ENCODE measurements around the gene R3HDM2.
A peak's percentile ranks its signal among the peaks of the same experiment; 100 is the strongest.

Gene R3HDM2

DNA sequence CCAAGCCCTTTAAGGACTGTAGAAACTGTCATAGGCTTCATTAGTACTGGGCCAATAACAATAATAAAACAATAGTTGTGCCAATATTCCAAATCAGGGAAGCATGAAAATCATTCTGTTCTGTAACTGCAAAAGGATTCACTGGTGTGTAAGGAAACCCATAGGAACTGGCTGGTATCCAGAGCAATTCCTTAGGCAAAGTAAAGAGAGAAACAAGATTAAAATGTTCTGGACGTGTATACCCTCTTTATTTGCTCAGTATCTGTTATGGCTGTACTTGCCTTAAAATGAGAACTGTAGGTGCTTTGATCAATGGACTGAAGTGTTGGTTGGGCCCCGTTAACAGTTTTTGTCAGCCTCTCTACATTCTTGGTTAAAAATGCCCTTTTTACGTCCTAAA lies 107.4 kb downstream of the R3HDM2 start:
- Histone ChIP-seq H2AK5ac (ENCODE audit: low read length, severe bottlenecking) (no peak overlapping the region), H3K18ac (ENCODE audit: low read depth in 1 of 2, low read length in 2 of 2) (no peak overlapping the region), H3K27me3 (ENCODE audit: control insufficient read depth in 1 of 2, insufficient read depth in 1 of 2, low read length in 2 of 2) (no peaks in the 10 kb centered on the region), H3K4me1 (ENCODE audit: control insufficient read depth, insufficient read depth, low read depth, low read length) (no peaks in the 10 kb centered on the region), H2BK5ac (ENCODE audit: low read depth, low read length, poor library complexity, severe bottlenecking) (no peak overlapping the region), H3K23ac (ENCODE audit: low read length in 2 of 2) (no peak overlapping the region), H2BK15ac (ENCODE audit: low read depth, poor library complexity, severe bottlenecking) (no peak overlapping the region), H3K9ac (ENCODE audit: low read length) (no peak overlapping the region), H4K91ac (ENCODE audit: low read length) (no peak overlapping the region), H3K9me3 (ENCODE audit: control insufficient read depth, low read length) (no peaks in the 10 kb centered on the region), H3K4me2 (ENCODE audit: low read length, poor library complexity, severe bottlenecking) (no peak overlapping the region), H3K14ac (ENCODE audit: low read length in 2 of 2) (no peak overlapping the region), H2BK12ac (ENCODE audit: low read length in 2 of 2) (no peak overlapping the region), H4K8ac (ENCODE audit: low read length) (no peak overlapping the region), H3K4me3 (ENCODE audit: insufficient read depth in 1 of 2, low read depth in 1 of 2, low read length in 2 of 2) (no peak overlapping the region), H2AFZ (ENCODE audit: low read depth, low read length) (no peak overlapping the region), H3K27ac (ENCODE audit: low read length, poor library complexity, severe bottlenecking) (no peak overlapping the region), H2BK120ac (ENCODE audit: low read depth, low read length) (no peak overlapping the region), H3K79me1 (replicated peaks; ENCODE audit: low read length, poor library complexity, severe bottlenecking) (peaks cover 3% of the 10 kb centered on the region), H3K4ac (ENCODE audit: low read depth in 1 of 2, low read length in 2 of 2) (no peak overlapping the region), H3K36me3 (ENCODE audit: control insufficient read depth in 1 of 2, insufficient read depth in 2 of 2, low read depth in 1 of 2, low read length in 2 of 2) (peaks cover 0 to 14% of the 10 kb centered on the region in 2 experiments)
- no peak for DNase-seq
- WGBS: 74% methylated on average over 3 of the region's 3 CpGs

DNA sequence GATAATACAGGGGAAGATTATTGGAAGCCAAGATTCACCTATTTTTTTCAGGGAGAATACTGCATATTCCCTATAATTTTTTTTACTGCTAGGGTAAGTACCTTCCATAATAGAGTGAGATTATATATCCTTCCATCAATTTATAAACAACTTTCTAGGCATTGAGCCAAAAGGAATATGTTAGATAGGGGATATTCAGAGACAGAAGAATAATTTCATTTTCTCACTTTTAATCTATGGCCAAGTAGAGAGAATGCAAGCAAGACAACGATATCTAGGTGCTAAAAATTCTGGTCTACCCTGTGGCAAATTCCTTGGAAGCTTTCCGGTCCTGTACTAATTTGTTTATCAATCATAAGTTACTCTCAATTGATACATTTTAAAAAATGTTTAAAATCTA lies 110.2 kb downstream of the R3HDM2 start:
- Histone ChIP-seq H3K4me3 (ENCODE audit: insufficient read depth in 1 of 2, low read depth in 1 of 2, low read length in 2 of 2) (no peak overlapping the region), H4K8ac (ENCODE audit: low read length) (no peak overlapping the region), H4K91ac (ENCODE audit: low read length) (no peak overlapping the region), H3K27me3 (ENCODE audit: control insufficient read depth in 1 of 2, insufficient read depth in 1 of 2, low read length in 2 of 2) (no peaks in the 10 kb centered on the region), H3K36me3 (ENCODE audit: control insufficient read depth in 1 of 2, insufficient read depth in 2 of 2, low read depth in 1 of 2, low read length in 2 of 2) (no peaks in the 10 kb centered on the region), H3K4me1 (ENCODE audit: control insufficient read depth, insufficient read depth, low read depth, low read length) (no peaks in the 10 kb centered on the region), H3K9ac (ENCODE audit: low read length) (no peak overlapping the region), H2AFZ (ENCODE audit: low read depth, low read length) (no peak overlapping the region), H3K4ac (ENCODE audit: low read depth in 1 of 2, low read length in 2 of 2) (no peak overlapping the region), H3K27ac (ENCODE audit: low read length, poor library complexity, severe bottlenecking) (no peak overlapping the region), H2AK5ac (ENCODE audit: low read length, severe bottlenecking) (no peak overlapping the region), H3K18ac (ENCODE audit: low read depth in 1 of 2, low read length in 2 of 2) (no peak overlapping the region), H2BK12ac (ENCODE audit: low read length in 2 of 2) (no peak overlapping the region), H3K23ac (ENCODE audit: low read length in 2 of 2) (no peak overlapping the region), H2BK120ac (ENCODE audit: low read depth, low read length) (no peak overlapping the region), H3K4me2 (ENCODE audit: low read length, poor library complexity, severe bottlenecking) (no peak overlapping the region), H3K14ac (ENCODE audit: low read length in 2 of 2) (no peak overlapping the region), H3K79me1 (replicated peaks; ENCODE audit: low read length, poor library complexity, severe bottlenecking) (peaks cover 2% of the 10 kb centered on the region), H2BK15ac (ENCODE audit: low read depth, poor library complexity, severe bottlenecking) (no peak overlapping the region), H3K9me3 (ENCODE audit: control insufficient read depth, low read length) (no peaks in the 10 kb centered on the region), H2BK5ac (ENCODE audit: low read depth, low read length, poor library complexity, severe bottlenecking) (no peak overlapping the region)
- no peak for DNase-seq
- 86% methylated on average over 1 of the region's 2 CpGs for WGBS

DNA sequence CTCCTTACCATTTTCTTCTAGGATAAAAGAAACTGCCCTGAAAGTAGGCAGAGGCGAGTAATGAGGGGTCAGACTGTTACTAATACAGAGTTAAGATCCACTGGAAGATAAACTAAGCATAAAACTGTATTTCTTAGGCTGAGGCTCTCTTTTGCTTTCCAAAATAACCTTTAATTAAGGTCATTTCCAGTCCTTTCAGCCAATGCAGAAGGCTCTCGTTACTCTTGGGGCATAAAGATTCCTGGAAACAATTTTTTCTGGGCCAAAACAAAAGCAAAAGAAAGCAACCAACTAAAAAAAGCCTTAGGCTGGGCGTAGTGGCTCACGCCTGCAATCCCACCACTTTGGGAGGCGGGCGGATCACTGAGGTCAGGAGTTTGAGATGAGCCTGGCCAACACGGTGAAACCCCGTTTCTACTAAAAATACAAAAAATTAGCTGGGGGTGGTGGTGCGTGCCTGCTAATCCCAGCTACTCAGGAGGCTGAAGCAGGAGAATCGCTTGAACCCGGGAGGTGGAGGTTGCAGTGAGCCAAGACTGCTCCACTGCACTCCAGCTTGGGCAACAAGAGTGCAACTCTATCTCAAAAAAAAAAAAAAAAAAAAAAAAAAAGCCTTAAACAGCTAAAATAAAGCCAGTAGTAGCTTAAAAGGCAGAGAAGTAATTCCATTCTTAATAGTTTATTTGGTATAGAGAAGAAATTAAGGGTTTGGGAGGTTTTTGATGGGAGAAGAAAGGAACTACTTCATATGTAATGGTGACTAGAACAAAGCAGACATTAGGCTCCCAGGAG lies 111.0 kb downstream of the R3HDM2 start:
- H3K4me1 ChIP-seq (ENCODE audit: control insufficient read depth, insufficient read depth, low read depth, low read length): no peaks in the 10 kb centered on the region
- H3K27me3 ChIP-seq (ENCODE audit: control insufficient read depth in 1 of 2, insufficient read depth in 1 of 2, low read length in 2 of 2): no peaks in the 10 kb centered on the region
- H3K4ac ChIP-seq (ENCODE audit: low read depth in 1 of 2, low read length in 2 of 2): no peak overlapping the region
- no peak overlapping the region for H3K18ac ChIP-seq (ENCODE audit: low read depth in 1 of 2, low read length in 2 of 2)
- no peaks in the 10 kb centered on the region for H3K36me3 ChIP-seq (ENCODE audit: control insufficient read depth in 1 of 2, insufficient read depth in 2 of 2, low read depth in 1 of 2, low read length in 2 of 2)
- H3K14ac ChIP-seq (ENCODE audit: low read length in 2 of 2): no peak overlapping the region
- H3K23ac ChIP-seq (ENCODE audit: low read length in 2 of 2): no peak overlapping the region
- H3K79me1 ChIP-seq (replicated peaks; ENCODE audit: low read length, poor library complexity, severe bottlenecking): peaks cover 2% of the 10 kb centered on the region
- no peak overlapping the region for H2BK12ac ChIP-seq (ENCODE audit: low read length in 2 of 2)
- no peak overlapping the region for H2AK5ac ChIP-seq (ENCODE audit: low read length, severe bottlenecking)
- no peak overlapping the region for H4K91ac ChIP-seq (ENCODE audit: low read length)
- H4K8ac ChIP-seq (ENCODE audit: low read length): no peak overlapping the region
- H3K27ac ChIP-seq (ENCODE audit: low read length, poor library complexity, severe bottlenecking): no peak overlapping the region
- peak overlapping the region; percentile 80 for H3K9ac ChIP-seq (ENCODE audit: low read length)
- peak overlapping the region in 1 of 2 experiments; percentile 49 for H3K4me3 ChIP-seq (ENCODE audit: insufficient read depth in 1 of 2, low read depth in 1 of 2, low read length in 2 of 2)
- no peak overlapping the region for H2BK120ac ChIP-seq (ENCODE audit: low read depth, low read length)
- WGBS: 89% methylated on average over 5 of the region's 11 CpGs
- no peak overlapping the region for H2BK5ac ChIP-seq (ENCODE audit: low read depth, low read length, poor library complexity, severe bottlenecking)
- no peak overlapping the region for H3K4me2 ChIP-seq (ENCODE audit: low read length, poor library complexity, severe bottlenecking)
- H2AFZ ChIP-seq (ENCODE audit: low read depth, low read length): no peak overlapping the region
- H2BK15ac ChIP-seq (ENCODE audit: low read depth, poor library complexity, severe bottlenecking): no peak overlapping the region
- DNase-seq: no peak
- no peaks in the 10 kb centered on the region for H3K9me3 ChIP-seq (ENCODE audit: control insufficient read depth, low read length)

DNA sequence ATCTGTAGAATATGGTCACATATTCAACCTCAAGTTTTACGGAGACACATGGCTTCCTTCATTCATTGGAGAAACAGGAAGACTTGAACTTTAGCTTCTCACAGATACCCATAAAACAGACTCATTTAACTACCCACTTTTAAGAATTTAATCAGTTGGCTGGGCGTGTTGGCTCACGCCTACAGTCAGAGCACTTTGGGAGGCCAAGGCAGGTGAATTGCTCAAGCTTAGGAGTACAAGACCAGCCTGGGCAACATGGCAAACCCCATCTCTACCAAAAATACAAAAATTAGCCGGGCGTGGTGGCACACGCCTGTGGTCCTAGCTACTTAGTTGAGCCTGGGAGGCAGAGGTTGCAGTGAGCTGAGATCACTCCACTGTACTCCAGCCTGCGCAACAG lies 115.2 kb downstream of the R3HDM2 start:
- no peaks in the 10 kb centered on the region for H3K36me3 ChIP-seq (ENCODE audit: control insufficient read depth in 1 of 2, insufficient read depth in 2 of 2, low read depth in 1 of 2, low read length in 2 of 2)
- H3K18ac ChIP-seq (ENCODE audit: low read depth in 1 of 2, low read length in 2 of 2): no peak overlapping the region
- no peak overlapping the region for H3K23ac ChIP-seq (ENCODE audit: low read length in 2 of 2)
- no peak overlapping the region for H3K27ac ChIP-seq (ENCODE audit: low read length, poor library complexity, severe bottlenecking)
- no peak overlapping the region for H2BK120ac ChIP-seq (ENCODE audit: low read depth, low read length)
- no peaks in the 10 kb centered on the region for H3K9me3 ChIP-seq (ENCODE audit: control insufficient read depth, low read length)
- no peak overlapping the region for H2BK12ac ChIP-seq (ENCODE audit: low read length in 2 of 2)
- H3K14ac ChIP-seq (ENCODE audit: low read length in 2 of 2): no peak overlapping the region
- WGBS: 98% methylated on average over 6 of the region's 7 CpGs
- H2BK15ac ChIP-seq (ENCODE audit: low read depth, poor library complexity, severe bottlenecking): no peak overlapping the region
- DNase-seq: no peak
- no peak overlapping the region for H3K4ac ChIP-seq (ENCODE audit: low read depth in 1 of 2, low read length in 2 of 2)
- H4K91ac ChIP-seq (ENCODE audit: low read length): no peak overlapping the region
- no peak overlapping the region for H2BK5ac ChIP-seq (ENCODE audit: low read depth, low read length, poor library complexity, severe bottlenecking)
- H2AFZ ChIP-seq (ENCODE audit: low read depth, low read length): no peak overlapping the region
- H3K4me1 ChIP-seq (ENCODE audit: control insufficient read depth, insufficient read depth, low read depth, low read length): no peaks in the 10 kb centered on the region
- no peak overlapping the region for H3K4me2 ChIP-seq (ENCODE audit: low read length, poor library complexity, severe bottlenecking)
- H3K9ac ChIP-seq (ENCODE audit: low read length): no peak overlapping the region
- no peak overlapping the region for H3K4me3 ChIP-seq (ENCODE audit: insufficient read depth in 1 of 2, low read depth in 1 of 2, low read length in 2 of 2)
- no peak overlapping the region for H4K8ac ChIP-seq (ENCODE audit: low read length)
- H3K79me1 ChIP-seq (replicated peaks; ENCODE audit: low read length, poor library complexity, severe bottlenecking): peaks cover 5% of the 10 kb centered on the region
- H3K27me3 ChIP-seq (ENCODE audit: control insufficient read depth in 1 of 2, insufficient read depth in 1 of 2, low read length in 2 of 2): no peaks in the 10 kb centered on the region
- no peak overlapping the region for H2AK5ac ChIP-seq (ENCODE audit: low read length, severe bottlenecking)

All from mesenchymal stem cell (in vitro differentiated cells and primary cell).